ENCODE data around the gene PRXL2C.

PRXL2C gene

DNA sequence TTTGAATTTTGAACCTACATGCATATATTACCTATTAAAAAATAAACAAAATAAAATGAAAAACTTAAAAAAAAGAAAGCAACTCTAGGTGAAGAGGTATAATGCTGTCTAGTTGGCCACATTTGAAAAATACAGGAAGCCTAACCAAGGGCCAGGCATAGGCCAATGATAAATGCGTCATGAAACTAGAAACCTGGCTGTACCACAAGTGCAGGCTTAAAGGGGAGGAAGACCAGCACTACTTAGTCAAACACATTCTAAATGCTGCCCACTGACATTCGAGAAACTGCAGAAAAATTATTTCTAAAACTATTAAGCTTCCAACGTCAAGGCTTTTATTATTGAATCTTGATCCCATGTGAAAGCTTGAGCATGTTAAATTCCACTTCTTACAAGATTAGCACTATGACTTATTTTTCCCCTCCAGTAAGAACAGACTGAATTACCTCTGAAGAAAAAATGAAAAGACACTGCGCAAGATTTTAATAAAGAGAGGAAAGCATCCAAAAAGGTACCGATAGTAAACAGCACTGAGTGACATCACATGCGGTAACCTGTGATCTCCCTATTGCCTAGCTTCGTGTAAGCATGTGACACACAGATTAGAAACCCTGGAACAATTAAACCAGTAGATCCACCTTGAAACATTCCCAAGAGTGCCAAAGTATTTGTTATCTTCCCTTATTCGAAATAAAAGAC is 51.7 kb downstream of the PRXL2C start:
- no peak overlapping the region for H3K4me3 ChIP-seq (ENCODE audit: low read depth, low read length)
- peak; percentile 38 for DNase-seq (ENCODE audit: low read depth, low spot score)
- TF ChIP-seq CTCF (IDR thresholded peaks at IDR 0.05; ENCODE audit: low read depth, low read length): no peak
- in situ Hi-C loops (cut with HindIII; ENCODE audit: low sequenced_read_pairs): no loop called here

DNA sequence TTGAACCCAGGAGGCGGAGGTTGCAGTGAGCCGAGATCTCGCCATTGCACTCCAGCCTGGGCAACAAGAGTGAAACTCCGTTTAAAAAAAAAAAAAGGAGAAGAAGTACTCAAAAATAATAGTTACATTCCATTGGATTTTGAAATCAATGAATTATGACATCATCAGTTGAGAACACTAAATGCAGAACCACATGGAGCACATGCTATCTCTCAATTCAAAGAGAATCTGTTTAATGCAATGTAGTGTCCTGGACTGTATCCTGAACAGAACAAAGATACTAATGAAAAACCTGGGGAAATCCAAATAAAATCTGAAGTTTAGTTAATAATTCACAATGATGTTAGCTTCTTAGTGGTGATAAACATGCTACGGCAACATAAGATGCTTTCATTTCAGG is 55.8 kb downstream of the PRXL2C start:
- no peak for TF ChIP-seq CTCF (IDR thresholded peaks at IDR 0.05; ENCODE audit: low read depth, low read length)
- no peak for DNase-seq (ENCODE audit: low read depth, low spot score)
- H3K4me3 ChIP-seq (ENCODE audit: low read depth, low read length): no peak overlapping the region
- in situ Hi-C loops (cut with HindIII; ENCODE audit: low sequenced_read_pairs): no loop called here

DNA sequence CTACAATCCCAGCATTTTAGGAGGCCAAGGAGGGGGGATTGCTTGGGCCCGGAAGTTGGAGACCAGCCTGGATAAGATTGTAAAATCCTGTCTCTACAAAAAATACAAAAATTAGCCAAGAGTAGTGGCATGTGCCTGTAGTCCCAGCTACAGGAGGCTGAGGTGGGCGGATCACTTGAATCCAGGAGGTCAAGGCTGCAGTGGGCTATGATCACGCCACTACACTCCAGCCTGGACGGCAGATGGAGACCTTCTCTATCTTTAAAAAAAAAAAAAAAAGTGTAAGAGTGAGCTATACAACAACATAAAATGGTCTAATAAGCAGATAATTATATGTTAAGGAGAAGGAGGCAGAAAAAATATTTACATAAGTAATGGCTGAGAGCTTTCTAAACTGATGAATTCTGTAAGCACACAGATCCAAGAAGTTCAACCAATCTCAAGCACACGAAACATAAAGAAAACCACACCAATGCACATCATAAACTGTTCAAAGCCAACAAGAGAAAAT is 58.5 kb downstream of the PRXL2C start:
- no peak overlapping the region for H3K4me3 ChIP-seq (ENCODE audit: low read depth, low read length)
- no peak for TF ChIP-seq CTCF (IDR thresholded peaks at IDR 0.05; ENCODE audit: low read depth, low read length)
- in situ Hi-C loops (cut with HindIII; ENCODE audit: low sequenced_read_pairs): no loop called here
- no peak for DNase-seq (ENCODE audit: low read depth, low spot score)
